Muscle of arm (tissue), 12 donors: ENCODE data around the gene DRC7. TPM values are rescaled to one million over a fixed set of nuclear protein-coding genes. Genes with fewer than 3 reads are reported as not detected.
"Not testable (repeated sequence)": the region's sequence is repeated elsewhere in the genome, so short reads cannot be mapped to it uniquely, and the experiment has no call there.

Experiments
- DNase-seq: peaks from one replicate; pipeline ENCODE4 v3.0.0-alpha.2; 2013
- polyA plus RNA-seq, 12 donors: library from polyadenylated mRNA; unstranded; fragments of 120-200 nt; gene quantifications; one replicate each; pipeline ENCODE4 v1.2.1, GENCODE V29; 2013; ENCODE audit not compliant: insufficient read length in 12 of 12

Gene DRC7
- polyA plus RNA-seq, 12 donors: 0.05 to 0.31 (median 0.17) TPM; not detected in 7

GRCh38 chr16:57711993-57712392 lies 17.4 kb downstream of the DRC7 start:
- DNase-seq: no peak

GRCh38 chr16:57712569-57712968 lies 18.0 kb downstream of the DRC7 start:
- not testable (repeated sequence) for DNase-seq

GRCh38 chr16:57713596-57713995 lies 19.0 kb downstream of the DRC7 start:
- DNase-seq: no peak

DNA sequence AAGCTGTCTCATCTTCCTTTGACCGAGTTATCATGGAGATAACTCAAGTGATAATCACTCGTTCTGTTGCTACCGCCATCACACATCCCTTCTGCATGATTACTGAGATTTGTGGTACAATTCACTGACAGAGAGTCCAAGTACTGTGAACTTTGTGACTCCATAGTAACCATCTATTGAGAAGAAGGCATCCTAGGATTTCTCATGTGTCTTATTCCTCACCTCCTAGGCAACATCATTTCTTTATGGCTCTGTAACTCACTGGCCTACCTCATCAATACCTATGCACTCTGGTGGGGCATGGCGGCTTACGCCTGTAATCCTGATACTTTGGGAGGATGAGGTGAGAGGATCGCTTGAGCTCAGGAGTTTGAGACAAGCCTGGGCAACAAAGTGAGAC lies 19.4 kb downstream of the DRC7 start:
- DNase-seq: no peak

- DNase-seq: no peak
Measured at GRCh38 chr16:57720142-57720575, 25.6 kb downstream of the DRC7 start.

- DNase-seq: no peak
Measured at GRCh38 chr16:57721356-57722209, 27.0 kb downstream of the DRC7 start.

DNA sequence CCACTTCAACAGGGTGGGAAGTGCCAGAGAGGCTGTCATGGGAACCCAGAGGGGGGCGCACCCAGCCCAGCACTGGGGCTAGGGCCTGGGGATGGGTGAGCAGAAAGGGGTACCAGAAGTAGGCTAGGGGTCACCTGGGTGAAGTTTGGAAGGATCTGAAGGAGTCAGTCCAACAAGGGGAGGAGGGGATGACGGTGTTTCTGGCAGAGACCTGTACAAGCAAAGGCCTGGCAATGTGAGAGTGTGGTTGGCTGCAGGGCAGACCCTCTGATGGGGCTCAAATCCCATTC lies 27.5 kb downstream of the DRC7 start:
- no peak for DNase-seq

GRCh38 chr16:57722651-57723050 lies 28.0 kb downstream of the DRC7 start:
- no peak for DNase-seq

- no peak for DNase-seq
Measured at GRCh38 chr16:57723170-57723569, 28.6 kb downstream of the DRC7 start.

GRCh38 chr16:57724531-57724930 lies 29.9 kb downstream of the DRC7 start:
- no peak for DNase-seq

DNA sequence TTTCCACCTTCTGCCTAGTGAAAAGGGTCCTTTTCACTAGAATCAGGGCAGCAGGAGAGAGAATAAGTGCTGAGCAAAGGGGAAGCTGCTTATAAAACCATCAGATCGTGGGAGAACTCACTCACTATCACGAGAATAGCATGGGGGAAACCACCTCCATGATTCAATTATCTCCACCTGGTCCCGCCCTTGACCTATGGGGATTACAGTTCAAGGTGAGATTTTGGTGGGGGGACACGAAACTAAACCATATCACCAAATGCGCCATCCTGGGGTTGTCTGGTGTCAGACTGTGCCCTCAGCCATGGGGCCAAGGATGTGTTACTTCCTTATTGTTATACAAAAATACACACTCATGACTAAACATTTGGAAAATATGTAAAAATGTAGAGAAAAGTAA lies 30.5 kb downstream of the DRC7 start:
- DNase-seq: no peak

- DNase-seq: no peak
Measured at GRCh38 chr16:57725554-57725953, 30.9 kb downstream of the DRC7 start.

GRCh38 chr16:57725976-57726375 lies 31.4 kb downstream of the DRC7 start:
- no peak for DNase-seq

DNA sequence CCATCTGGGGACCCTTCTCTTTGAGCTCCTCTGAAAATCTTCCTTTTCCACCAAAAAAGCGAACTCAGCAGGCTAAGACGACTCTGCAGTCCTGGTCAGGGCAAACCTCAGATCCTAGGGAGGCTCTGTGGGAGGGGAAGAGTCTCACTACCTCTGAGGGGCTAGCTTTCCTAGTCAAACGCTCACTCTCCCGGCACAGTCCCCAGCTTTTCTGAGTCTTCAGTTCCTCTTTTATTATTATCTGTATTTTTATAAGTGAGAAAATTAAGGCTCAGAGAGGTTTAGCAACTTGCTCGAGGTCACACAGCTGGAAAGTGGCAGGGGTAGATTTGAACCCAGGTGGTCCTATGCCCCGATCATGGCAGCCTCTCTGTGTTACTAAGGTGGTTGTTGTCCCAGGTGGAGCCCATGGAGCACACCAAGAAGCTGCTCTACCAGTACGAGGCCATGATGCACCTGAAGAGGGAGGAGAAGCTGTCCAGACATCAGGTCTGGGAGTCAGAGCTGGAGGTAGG lies 31.9 kb downstream of the DRC7 start:
- no peak for DNase-seq

- no peak for DNase-seq
Measured at GRCh38 chr16:57727610-57728009, 33.0 kb downstream of the DRC7 start.

DNA sequence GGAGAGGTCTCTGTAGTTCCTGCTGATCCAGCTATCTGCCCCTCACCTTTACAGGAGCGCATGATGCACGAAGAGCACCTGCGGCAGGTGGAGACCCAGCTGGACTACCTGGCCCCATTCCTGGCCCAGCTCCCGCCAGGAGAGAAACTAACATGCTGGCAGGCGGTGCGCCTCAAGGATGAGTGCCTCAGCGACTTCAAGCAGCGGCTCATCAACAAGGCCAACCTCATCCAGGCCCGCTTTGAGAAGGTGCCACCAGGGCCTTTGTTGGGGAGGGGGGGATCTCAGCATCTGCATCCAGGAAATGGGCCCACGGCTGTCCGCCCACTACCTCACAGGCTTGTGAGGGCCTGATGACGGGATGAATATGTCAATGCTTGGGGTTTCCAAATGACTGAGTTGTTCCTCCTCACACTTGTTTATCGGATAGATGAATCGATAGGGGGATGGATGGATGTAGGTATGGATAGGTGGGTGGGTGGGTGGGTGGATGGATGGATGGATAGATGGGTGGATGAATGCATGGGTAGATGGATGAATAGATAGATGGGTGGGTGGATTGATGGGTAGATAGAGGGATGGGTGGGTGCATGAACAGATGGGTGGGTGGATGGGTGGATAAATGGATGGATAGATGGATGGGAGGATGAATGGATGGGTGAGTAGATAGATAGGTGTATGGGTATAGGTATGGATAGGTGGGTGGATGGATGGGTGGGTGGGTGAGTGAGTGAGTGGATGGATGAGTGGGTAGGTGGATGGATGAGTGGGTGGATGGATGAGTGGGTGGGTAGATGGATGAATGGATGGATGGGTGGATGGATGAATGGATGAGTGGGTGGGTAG lies 34.0 kb downstream of the DRC7 start:
- DNase-seq: no peak

GRCh38 chr16:57729182-57729484 lies 34.5 kb downstream of the DRC7 start:
- DNase-seq: no peak

DNA sequence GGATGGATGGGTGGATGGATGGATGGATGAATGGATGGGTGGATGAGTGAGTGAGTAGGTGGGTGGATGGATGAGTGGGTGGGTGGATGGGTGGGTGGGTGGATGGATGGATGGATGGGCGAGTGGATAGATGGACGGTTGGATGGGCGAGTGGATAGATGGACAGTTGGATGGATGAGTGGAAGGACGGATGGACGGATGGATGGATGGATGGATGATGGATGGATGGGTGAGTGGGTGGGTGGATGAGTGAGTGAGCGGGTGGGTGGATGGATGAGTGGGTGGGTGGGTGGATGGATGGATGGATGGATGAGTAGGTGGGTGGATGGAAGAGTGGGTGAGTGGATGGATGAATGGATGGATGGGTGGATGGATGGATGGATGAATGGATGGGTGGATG lies 35.2 kb downstream of the DRC7 start:
- not testable (repeated sequence) for DNase-seq

GRCh38 chr16:57730771-57731730 lies 36.4 kb downstream of the DRC7 start:
- DNase-seq: no peak

DNA sequence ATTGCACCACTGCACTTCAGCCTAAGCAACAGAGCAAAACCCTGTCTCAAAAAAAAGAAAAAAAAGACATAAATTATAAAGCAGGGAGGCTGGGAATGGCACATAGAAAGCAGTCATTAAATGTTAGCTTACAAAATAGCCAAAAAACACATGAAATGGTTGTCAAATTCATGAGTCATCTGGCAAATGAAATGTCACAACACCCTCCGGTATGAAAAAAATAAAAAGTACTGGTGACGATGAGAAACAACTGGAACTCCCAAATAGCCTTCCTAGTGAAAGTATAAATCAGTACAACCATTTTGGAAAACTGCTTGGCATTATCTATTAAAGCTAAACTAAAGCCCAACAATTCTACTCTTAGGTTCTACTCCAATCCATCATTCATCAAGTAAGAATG lies 37.4 kb downstream of the DRC7 start:
- DNase-seq: no peak

- no peak for DNase-seq
Measured at GRCh38 chr16:57732714-57733113, 38.1 kb downstream of the DRC7 start.
